Spinal cord (tissue), 10 donors: Measurements from ENCODE around the gene ABCG4. TPM values are rescaled to one million over a fixed set of nuclear protein-coding genes. Genes with fewer than 3 reads are reported as not detected.
A peak's percentile ranks its signal among the peaks of the same experiment; 100 is the strongest.

Experiments used
- DNase-seq, 6 donors: peaks; one replicate each; pipeline versions ENCODE4 v3.0.0 to v3.0.0-alpha.2; 2013 to 2015; ENCODE audit warnings: low spot score in 6 of 6, low read depth in 4 of 6
- H3K27ac ChIP-seq: one replicate; pipeline ENCODE4 v1.5.1; 2013; ENCODE audit warnings: low read depth, low read length, control low read depth
- H3K27me3 ChIP-seq: one replicate; pipeline ENCODE4 v1.6.1; 2013; ENCODE audit warnings: low read length; ENCODE audit not compliant: control insufficient read depth, insufficient read depth
- H3K36me3 ChIP-seq: one replicate; pipeline ENCODE4 v1.6.1; 2013; ENCODE audit warnings: low read length; ENCODE audit not compliant: control insufficient read depth, insufficient read depth
- H3K4me1 ChIP-seq: one replicate; pipeline ENCODE4 v1.6.1; 2013; ENCODE audit warnings: low read length; ENCODE audit not compliant: control insufficient read depth, insufficient read depth
- H3K4me3 ChIP-seq: one replicate; pipeline ENCODE4 v1.5.1; 2013; ENCODE audit warnings: low read depth, low read length, control low read depth
- H3K9me3 ChIP-seq: one replicate; pipeline ENCODE4 v1.6.1; 2013; ENCODE audit warnings: low read length; ENCODE audit not compliant: control insufficient read depth, insufficient read depth
- WGBS: methylation state at CpG from one replicate; pipeline ENCODE4 v1.1.5; 2013; ENCODE audit warnings: missing lambda C conversion rate; ENCODE audit not compliant: insufficient coverage; 5-methylcytosine and 5-hydroxymethylcytosine counted together
- polyA plus RNA-seq, 2 donors: library from polyadenylated mRNA; unstranded; fragments of 120-200 nt; gene quantifications; one replicate each; pipeline ENCODE4 v1.2.1, GENCODE V29; 2013; ENCODE audit not compliant: insufficient read length in 2 of 2
- total RNA-seq, 2 donors: library from RNA; depleted of rRNA in 1 of 2; stranded (reverse); fragments of 120-200 nt in 1 of 2; fragments of >200 nt in 1 of 2; gene quantifications; one replicate each; pipeline versions ENCODE4 v1.2.3 to v1.2.4, GENCODE V29; 2013 to 2014
- donor health status: healthy.

ABCG4 gene
- total and polyA plus RNA-seq, 4 donors: 2.1 to 16.9 (median 8.7) TPM

DNA sequence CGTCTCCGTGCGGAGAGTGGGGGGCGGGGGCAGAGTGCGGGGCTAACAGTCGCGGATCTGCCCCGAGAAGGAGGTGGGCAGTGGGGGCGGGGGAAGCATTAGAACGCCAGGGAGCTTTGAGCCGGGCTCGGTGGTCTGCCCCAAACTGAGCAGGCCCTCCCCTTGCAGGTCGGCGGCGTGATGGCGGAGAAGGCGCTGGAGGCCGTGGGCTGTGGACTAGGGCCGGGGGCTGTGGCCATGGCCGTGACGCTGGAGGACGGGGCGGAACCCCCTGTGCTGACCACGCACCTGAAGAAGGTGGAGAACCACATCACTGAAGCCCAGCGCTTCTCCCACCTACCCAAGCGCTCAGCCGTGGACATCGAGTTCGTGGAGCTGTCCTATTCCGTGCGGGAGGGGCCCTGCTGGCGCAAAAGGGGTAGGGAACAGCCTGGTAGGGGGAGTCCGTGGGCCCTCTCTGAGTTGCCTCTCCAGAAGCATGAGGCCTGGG lies 979 bp downstream of the ABCG4 start:
- 6% methylated on average over 33 of the region's 33 CpGs for WGBS
- Histone ChIP-seq H3K4me3 (peak overlapping the region; percentile 54), H3K36me3 (peaks cover 15% of the 10 kb centered on the region), H3K27me3 (peaks cover 9% of the 10 kb centered on the region), H3K9me3 (no peaks in the 10 kb centered on the region), H3K27ac (no peak overlapping the region), H3K4me1 (peaks cover 28% of the 10 kb centered on the region)
- DNase-seq: peak in 2 of 6 donors; percentile 6 to 23

- DNase-seq: no peak
- H3K4me3 ChIP-seq: no peak overlapping the region
- H3K9me3 ChIP-seq: no peaks in the 10 kb centered on the region
- H3K4me1 ChIP-seq: peaks cover 27% of the 10 kb centered on the region
- no peak overlapping the region for H3K27ac ChIP-seq
- peaks cover 6% of the 10 kb centered on the region for H3K27me3 ChIP-seq
- peaks cover 28% of the 10 kb centered on the region for H3K36me3 ChIP-seq
- WGBS: 65% methylated on average over 7 of the region's 9 CpGs
Measured at GRCh38 chr11:119152043-119152442, 3.2 kb downstream of the ABCG4 start.

DNA sequence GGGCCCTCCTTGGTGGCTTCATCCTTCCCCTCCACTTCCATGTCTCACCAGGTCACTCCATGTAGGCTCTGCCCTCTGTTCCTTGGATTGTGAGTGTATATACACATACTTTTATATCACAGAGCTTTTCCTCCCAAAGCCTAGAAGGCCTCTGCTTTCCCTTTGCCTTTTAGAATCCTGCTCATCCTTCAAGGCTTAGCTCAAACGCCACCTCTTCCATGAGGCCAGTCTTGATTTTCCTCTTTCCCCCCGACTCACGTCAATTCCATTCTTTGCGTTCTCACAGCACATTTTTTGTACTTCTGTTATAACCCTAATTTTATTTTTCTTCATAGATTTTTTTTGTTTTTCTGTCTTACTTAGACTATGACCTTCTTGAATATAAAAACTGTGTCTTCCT lies 3.8 kb downstream of the ABCG4 start:
- WGBS: 79% methylated on average over 2 of the region's 4 CpGs
- Histone ChIP-seq H3K27ac (no peak overlapping the region), H3K36me3 (peaks cover 28% of the 10 kb centered on the region), H3K4me1 (peaks cover 27% of the 10 kb centered on the region), H3K9me3 (no peaks in the 10 kb centered on the region), H3K27me3 (peaks cover 6% of the 10 kb centered on the region), H3K4me3 (no peak overlapping the region)
- no peak for DNase-seq

- peaks cover 23% of the 10 kb centered on the region for H3K4me1 ChIP-seq
- 59% methylated on average over 4 of the region's 9 CpGs for WGBS
- peaks cover 30% of the 10 kb centered on the region for H3K36me3 ChIP-seq
- H3K4me3 ChIP-seq: no peak overlapping the region
- peaks cover under 1% of the 10 kb centered on the region for H3K27me3 ChIP-seq
- H3K9me3 ChIP-seq: no peaks in the 10 kb centered on the region
- no peak overlapping the region for H3K27ac ChIP-seq
- DNase-seq: no peak
Measured at GRCh38 chr11:119153049-119153818, 4.4 kb downstream of the ABCG4 start.

GRCh38 chr11:119154178-119154577 lies 5.3 kb downstream of the ABCG4 start:
- 58% methylated on average over 2 of the region's 6 CpGs for WGBS
- Histone ChIP-seq H3K4me3 (no peak overlapping the region), H3K27me3 (no peaks in the 10 kb centered on the region), H3K9me3 (no peaks in the 10 kb centered on the region), H3K4me1 (peaks cover 16% of the 10 kb centered on the region), H3K36me3 (peaks cover 35% of the 10 kb centered on the region), H3K27ac (no peak overlapping the region)
- no peak for DNase-seq

DNA sequence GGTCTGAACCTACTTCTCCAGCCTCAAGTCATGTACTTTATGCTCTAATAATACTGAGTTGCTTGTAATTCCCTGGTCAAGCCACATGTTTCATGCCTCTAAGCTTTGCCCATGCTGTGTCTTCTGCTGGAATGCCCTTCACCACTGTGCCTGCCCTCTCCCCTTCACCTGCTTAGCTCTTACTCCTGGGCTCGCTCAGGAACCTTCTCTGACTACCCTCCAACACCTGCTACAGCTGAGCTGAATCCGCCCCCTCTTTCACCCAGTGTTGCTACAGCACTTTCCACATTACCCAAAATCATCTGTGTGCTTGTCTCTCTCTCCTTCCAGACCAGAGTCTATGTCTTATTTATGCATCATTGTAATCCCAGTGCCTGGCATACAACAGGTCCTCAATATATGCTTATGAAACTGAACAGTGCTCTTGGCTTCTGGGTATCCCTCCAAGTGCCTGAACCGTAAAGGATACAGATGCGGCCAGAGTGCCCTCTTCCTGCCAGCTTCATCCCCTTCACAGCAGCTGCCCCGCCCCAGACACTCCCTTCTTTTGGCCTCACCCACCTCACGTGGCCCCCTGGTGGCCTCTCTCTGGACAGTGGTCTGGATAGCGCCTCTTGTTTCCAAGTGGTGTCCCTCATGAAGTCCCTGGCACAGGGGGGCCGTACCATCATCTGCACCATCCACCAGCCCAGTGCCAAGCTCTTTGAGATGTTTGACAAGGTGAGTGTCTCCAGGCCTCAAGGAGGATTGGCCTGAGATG lies 7.1 kb downstream of the ABCG4 start:
- Histone ChIP-seq H3K9me3 (no peaks in the 10 kb centered on the region), H3K4me1 (peaks cover 3% of the 10 kb centered on the region), H3K36me3 (peaks cover 44% of the 10 kb centered on the region), H3K4me3 (no peak overlapping the region), H3K27ac (no peak overlapping the region), H3K27me3 (no peaks in the 10 kb centered on the region)
- 52% methylated on average over 6 of the region's 8 CpGs for WGBS
- DNase-seq: no peak

DNA sequence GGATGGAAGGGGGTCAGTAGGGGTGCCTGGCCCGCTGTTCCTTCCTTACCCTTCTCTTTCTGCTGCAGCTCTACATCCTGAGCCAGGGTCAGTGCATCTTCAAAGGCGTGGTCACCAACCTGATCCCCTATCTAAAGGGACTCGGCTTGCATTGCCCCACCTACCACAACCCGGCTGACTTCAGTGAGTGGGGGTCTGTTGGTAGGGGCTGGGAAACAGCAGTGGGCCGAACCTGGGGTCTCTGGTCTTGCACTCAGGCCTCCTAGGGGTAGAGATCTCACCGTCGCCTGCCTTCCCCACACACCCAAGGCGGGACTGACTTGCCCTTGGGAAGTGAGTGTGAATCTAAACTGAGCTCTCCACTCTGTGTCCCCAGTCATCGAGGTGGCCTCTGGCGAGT lies 7.6 kb downstream of the ABCG4 start:
- Histone ChIP-seq H3K4me1 (no peaks in the 10 kb centered on the region), H3K27ac (no peak overlapping the region), H3K9me3 (no peaks in the 10 kb centered on the region), H3K36me3 (peaks cover 49% of the 10 kb centered on the region), H3K27me3 (no peaks in the 10 kb centered on the region), H3K4me3 (no peak overlapping the region)
- DNase-seq: no peak
- 86% methylated on average over 3 of the region's 10 CpGs for WGBS

DNA sequence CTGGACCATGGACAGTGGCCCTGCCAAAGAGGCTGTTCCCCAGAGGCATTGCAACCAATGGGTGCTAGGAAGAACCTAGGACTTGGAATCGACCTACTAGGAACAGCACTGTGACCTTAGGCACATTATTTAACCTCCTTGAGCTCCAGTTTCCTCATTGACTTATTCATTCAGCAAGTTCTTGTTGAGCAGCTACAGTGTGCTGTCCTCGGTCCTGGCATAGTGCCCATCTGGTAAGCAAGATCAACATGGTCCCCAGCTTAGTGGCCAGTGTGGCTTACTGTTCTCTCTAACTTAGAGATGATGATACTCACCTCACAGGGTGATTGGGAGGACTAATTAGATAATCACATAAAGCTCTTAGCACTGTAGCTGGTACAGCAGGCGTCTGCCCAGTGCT lies 8.2 kb downstream of the ABCG4 start:
- peaks cover 48% of the 10 kb centered on the region for H3K36me3 ChIP-seq
- H3K27me3 ChIP-seq: no peaks in the 10 kb centered on the region
- 83% methylated on average over 2 of the region's 3 CpGs for WGBS
- H3K9me3 ChIP-seq: no peaks in the 10 kb centered on the region
- no peak overlapping the region for H3K4me3 ChIP-seq
- no peaks in the 10 kb centered on the region for H3K4me1 ChIP-seq
- no peak overlapping the region for H3K27ac ChIP-seq
- DNase-seq: no peak

- Histone ChIP-seq H3K9me3 (no peaks in the 10 kb centered on the region), H3K27ac (no peak overlapping the region), H3K36me3 (peaks cover 44% of the 10 kb centered on the region), H3K27me3 (no peaks in the 10 kb centered on the region), H3K4me1 (no peaks in the 10 kb centered on the region), H3K4me3 (no peak overlapping the region)
- no peak for DNase-seq
- 92% methylated on average over 9 of the region's 13 CpGs for WGBS
Measured at GRCh38 chr11:119158467-119158866, 9.6 kb downstream of the ABCG4 start.
